Esophagus squamous epithelium (tissue), 5 donors: ENCODE measurements around the gene ALG2. TPM values are rescaled to one million over a fixed set of nuclear protein-coding genes. Genes with fewer than 3 reads are reported as not detected.

ENCODE experiments used
- DNase-seq: peaks from one replicate; lab custom pipeline; 2025; lab: John Stamatoyannopoulos, UW
- H3K27ac ChIP-seq, 4 donors: fragments of 200-600 bp; sonication (generic); one replicate each; pipeline ENCODE4 v1.5.1; 2016 to 2019; ENCODE audit warnings: mild to moderate bottlenecking in 1 of 4
- H3K27me3 ChIP-seq, 4 donors: fragments of 200-600 bp; sonication (generic); 1 replicate in 3 of 4; 2 replicates in 1 of 4; pipeline versions ENCODE4 v1.5.1 to v1.6.0; 2017 to 2021; ENCODE audit warnings: antibody characterized with exemption in 1 of 4
- H3K36me3 ChIP-seq, 3 donors: fragments of 200-600 bp; sonication (generic); one replicate each; pipeline ENCODE4 v1.5.1; 2016 to 2019
- H3K4me1 ChIP-seq, 3 donors: fragments of 200-600 bp; sonication (generic); one replicate each; pipeline ENCODE4 v1.5.1; 2017 to 2019
- H3K4me3 ChIP-seq, 4 donors: fragments of 200-600 bp; sonication (generic); 1 replicate in 3 of 4; 2 replicates in 1 of 4; pipeline ENCODE4 v1.5.1; 2016 to 2019; ENCODE audit warnings: mild to moderate bottlenecking in 2 of 4, moderate library complexity in 1 of 4
- H3K9me3 ChIP-seq, 3 donors: fragments of 200-600 bp; sonication (generic); one replicate each; pipeline ENCODE4 v1.5.1; 2016 to 2019
- POLR2A ChIP-seq, 4 donors: fragments of 450-650 bp; IDR thresholded peaks; one replicate each; pipeline ENCODE4 v1.6.1; 2017; ENCODE audit warnings: antibody characterized with exemption in 4 of 4, mild to moderate bottlenecking in 4 of 4, moderate library complexity in 3 of 4
- WGBS, 2 donors: methylation state at CpG; one replicate each; pipeline ENCODE4 v1.1.5; 2018; 5-methylcytosine and 5-hydroxymethylcytosine counted together
- intact Hi-C: fragments of 100-400 bp; cut with DNase I; formaldehyde crosslinking; loops from one replicate; pipeline ENCODE4 v1.15.0; 2022
- total RNA-seq, 4 donors: library from RNA; depleted of rRNA; stranded (reverse); fragments of >200 nt; gene quantifications; one replicate each; pipeline ENCODE4 v1.1.0, GENCODE V29; 2016
- TF ChIP-seq, protein P1 (sequence below), 6 experiments: fragments of 450-650 bp in 4 of 6; fragments of 200-600 bp in 2 of 6; sonication (generic) in 2 of 6; IDR thresholded peaks; one replicate each; pipeline ENCODE4 v1.5.1; 2016 to 2019; ENCODE audit warnings: antibody characterized with exemption in 6 of 6, mild to moderate bottlenecking in 4 of 6, moderate library complexity in 4 of 6
- donor health status: DM: yes; HTN: yes; CAD: no.

Gene ALG2
- total RNA-seq, 4 donors from 2014 or later = 19.2 to 28.4 (median 25.1) TPM

GRCh38 chr9:99187311-99187710 is 34.4 kb downstream of the ALG2 start:
- 63 to 70% methylated on average over 4 of the region's 4 CpGs for WGBS, 2 donors
- intact Hi-C loops = no loop called here

GRCh38 chr9:99185934-99186333 is 35.8 kb downstream of the ALG2 start:
- intact Hi-C loops = no loop called here
- peaks cover 0 to 13% (median 5%) of the 10 kb centered on the region in 3 donors for H3K4me1 ChIP-seq
- no peak for DNase-seq
- TF ChIP-seq, protein P1, sequence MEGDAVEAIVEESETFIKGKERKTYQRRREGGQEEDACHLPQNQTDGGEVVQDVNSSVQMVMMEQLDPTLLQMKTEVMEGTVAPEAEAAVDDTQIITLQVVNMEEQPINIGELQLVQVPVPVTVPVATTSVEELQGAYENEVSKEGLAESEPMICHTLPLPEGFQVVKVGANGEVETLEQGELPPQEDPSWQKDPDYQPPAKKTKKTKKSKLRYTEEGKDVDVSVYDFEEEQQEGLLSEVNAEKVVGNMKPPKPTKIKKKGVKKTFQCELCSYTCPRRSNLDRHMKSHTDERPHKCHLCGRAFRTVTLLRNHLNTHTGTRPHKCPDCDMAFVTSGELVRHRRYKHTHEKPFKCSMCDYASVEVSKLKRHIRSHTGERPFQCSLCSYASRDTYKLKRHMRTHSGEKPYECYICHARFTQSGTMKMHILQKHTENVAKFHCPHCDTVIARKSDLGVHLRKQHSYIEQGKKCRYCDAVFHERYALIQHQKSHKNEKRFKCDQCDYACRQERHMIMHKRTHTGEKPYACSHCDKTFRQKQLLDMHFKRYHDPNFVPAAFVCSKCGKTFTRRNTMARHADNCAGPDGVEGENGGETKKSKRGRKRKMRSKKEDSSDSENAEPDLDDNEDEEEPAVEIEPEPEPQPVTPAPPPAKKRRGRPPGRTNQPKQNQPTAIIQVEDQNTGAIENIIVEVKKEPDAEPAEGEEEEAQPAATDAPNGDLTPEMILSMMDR (IDR thresholded peaks at IDR 0.05) = no peak
- no peak for TF ChIP-seq POLR2A (IDR thresholded peaks at IDR 0.05)
- WGBS, 2 donors = 86 to 93% methylated on average over 4 to 5 of the region's 5 CpGs
- no peak overlapping the region for H3K27ac ChIP-seq
- no peak overlapping the region for H3K4me3 ChIP-seq
- no peaks in the 10 kb centered on the region for H3K36me3 ChIP-seq
- H3K27me3 ChIP-seq = peaks cover 0 to 3% (median 0%) of the 10 kb centered on the region in 4 donors
- no peaks in the 10 kb centered on the region for H3K9me3 ChIP-seq

More at GRCh38 chr9:99187311-99187710, 34.4 kb downstream of the ALG2 start:
- Histone ChIP-seq H3K27me3 (peaks cover 0 to 3% (median 0%) of the 10 kb centered on the region in 4 donors), H3K36me3 (no peaks in the 10 kb centered on the region), H3K27ac (no peak overlapping the region), H3K4me3 (no peak overlapping the region), H3K9me3 (no peaks in the 10 kb centered on the region), H3K4me1 (peaks cover 0 to 13% (median 5%) of the 10 kb centered on the region in 3 donors)
- DNase-seq = no peak
- TF ChIP-seq, protein P1 (IDR thresholded peaks at IDR 0.05) = no peak
- no peak for TF ChIP-seq POLR2A (IDR thresholded peaks at IDR 0.05)

DNA sequence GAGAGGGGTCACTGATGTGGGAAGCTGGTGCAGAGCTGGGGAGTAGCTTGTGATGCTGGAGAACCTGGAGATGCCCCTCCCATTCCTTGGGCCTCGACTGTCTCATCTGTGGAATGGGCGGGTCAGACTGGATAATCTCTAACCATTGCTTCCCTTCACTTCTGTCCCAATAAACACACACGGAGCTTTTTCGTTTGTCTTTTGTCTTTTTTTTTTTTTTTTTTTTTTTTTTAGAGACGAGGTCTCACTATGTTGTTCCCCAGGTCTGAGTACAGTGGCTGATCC is 36.5 kb downstream of the ALG2 start:
- DNase-seq = no peak
- no peaks in the 10 kb centered on the region for H3K9me3 ChIP-seq
- peaks cover 0 to 13% (median 5%) of the 10 kb centered on the region in 3 donors for H3K4me1 ChIP-seq
- intact Hi-C loops = no loop called here
- TF ChIP-seq, protein P1 (IDR thresholded peaks at IDR 0.05) = no peak
- no peak for TF ChIP-seq POLR2A (IDR thresholded peaks at IDR 0.05)
- H3K27ac ChIP-seq = no peak overlapping the region
- 17 to 50% methylated on average over 1 to 5 of the region's 5 CpGs for WGBS, 2 donors
- no peaks in the 10 kb centered on the region for H3K36me3 ChIP-seq
- H3K27me3 ChIP-seq = peaks cover 0 to 3% (median 0%) of the 10 kb centered on the region in 4 donors
- no peak overlapping the region for H3K4me3 ChIP-seq

DNA sequence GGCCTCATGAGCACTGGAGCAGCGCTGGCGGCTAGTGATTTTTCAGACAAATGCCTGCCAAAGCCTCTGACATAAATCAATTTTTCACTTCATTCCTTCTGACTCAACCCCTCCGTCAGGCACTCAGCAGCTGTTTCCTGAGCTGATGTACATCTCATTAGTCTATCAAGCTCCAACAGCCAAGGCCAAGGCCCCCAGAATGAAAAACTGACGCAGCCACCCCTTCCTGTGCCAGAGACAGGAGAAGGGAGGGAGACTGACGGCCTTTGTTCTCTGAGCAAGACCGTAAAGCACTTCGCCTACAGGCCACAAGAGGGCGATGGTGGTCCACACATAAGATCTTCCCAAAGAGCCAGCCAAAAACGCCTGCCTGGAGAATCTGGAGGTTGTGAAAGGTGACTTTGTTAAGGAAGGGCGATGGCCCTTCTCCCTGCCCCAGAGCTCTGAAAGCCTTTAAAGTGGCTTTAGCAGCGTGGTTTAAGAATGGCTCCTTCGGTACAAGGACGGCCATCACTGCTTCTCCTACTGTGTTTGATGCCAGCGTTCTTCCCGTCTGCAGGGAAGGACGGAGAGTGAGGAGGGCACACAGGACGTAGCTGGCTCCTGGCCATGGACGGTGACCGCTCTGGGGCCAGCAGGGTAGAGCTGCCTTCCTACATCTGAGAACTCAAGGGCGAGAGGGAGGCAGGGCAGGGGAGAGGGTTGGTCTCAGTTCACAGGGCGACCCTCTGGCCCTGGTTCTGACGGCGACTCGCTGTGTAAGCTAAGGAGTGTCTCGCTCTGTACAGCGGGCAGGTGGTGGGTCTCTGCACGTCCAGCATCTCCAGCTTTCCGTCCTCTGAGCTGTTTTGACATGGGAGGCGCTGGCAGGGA is 37.0 kb downstream of the ALG2 start:
- WGBS, 2 donors = 6 to 21% methylated on average over 12 to 25 of the region's 29 CpGs
- Histone ChIP-seq H3K27me3 (peaks cover 0 to 3% (median 0%) of the 10 kb centered on the region in 4 donors), H3K9me3 (no peaks in the 10 kb centered on the region), H3K4me3 (peak overlapping the region in 3 of 4 donors; percentile 9 to 52 (median 14)), H3K27ac (peak overlapping the region in 3 of 4 donors; percentile 29 to 47 (median 38)), H3K36me3 (no peaks in the 10 kb centered on the region), H3K4me1 (peaks cover 0 to 13% (median 5%) of the 10 kb centered on the region in 3 donors)
- intact Hi-C loops = no loop called here
- peak; percentile 11 for DNase-seq
- TF ChIP-seq, protein P1 (IDR thresholded peaks at IDR 0.05) = peak; percentile 81 to 95 (median 91)
- TF ChIP-seq POLR2A (IDR thresholded peaks at IDR 0.05) = no peak

DNA sequence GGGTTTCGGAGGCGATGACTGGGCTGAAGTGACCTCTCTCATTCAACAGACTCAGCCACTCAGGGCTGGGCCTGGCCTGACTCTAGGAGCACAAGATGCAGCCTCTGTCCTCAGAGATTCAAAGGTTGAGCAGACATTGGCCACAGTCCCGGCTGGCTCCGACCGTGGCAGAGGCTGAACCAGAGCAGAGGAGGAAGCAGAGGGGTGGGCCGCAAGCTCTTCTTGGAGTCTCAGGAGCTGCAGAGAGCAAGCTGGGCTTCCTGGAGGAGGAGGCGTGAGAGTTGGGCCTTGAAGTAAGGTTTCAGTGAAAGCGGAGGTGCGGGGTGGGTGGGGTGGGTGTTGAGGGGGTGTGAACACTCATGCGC is 37.6 kb downstream of the ALG2 start:
- intact Hi-C loops = no loop called here
- Histone ChIP-seq H3K9me3 (no peaks in the 10 kb centered on the region), H3K27me3 (peaks cover 0 to 3% (median 0%) of the 10 kb centered on the region in 4 donors), H3K4me3 (no peak overlapping the region), H3K36me3 (no peaks in the 10 kb centered on the region), H3K27ac (peak overlapping the region in 2 of 4 donors; percentile 29 to 47), H3K4me1 (peaks cover 0 to 13% (median 5%) of the 10 kb centered on the region in 3 donors)
- DNase-seq = no peak
- TF ChIP-seq, protein P1 (IDR thresholded peaks at IDR 0.05) = no peak
- no peak for TF ChIP-seq POLR2A (IDR thresholded peaks at IDR 0.05)
- 50 to 62% methylated on average over 5 to 6 of the region's 10 CpGs for WGBS, 2 donors
